ENCODE measurements around the gene ZNF76.

The ZNF76 gene

DNA sequence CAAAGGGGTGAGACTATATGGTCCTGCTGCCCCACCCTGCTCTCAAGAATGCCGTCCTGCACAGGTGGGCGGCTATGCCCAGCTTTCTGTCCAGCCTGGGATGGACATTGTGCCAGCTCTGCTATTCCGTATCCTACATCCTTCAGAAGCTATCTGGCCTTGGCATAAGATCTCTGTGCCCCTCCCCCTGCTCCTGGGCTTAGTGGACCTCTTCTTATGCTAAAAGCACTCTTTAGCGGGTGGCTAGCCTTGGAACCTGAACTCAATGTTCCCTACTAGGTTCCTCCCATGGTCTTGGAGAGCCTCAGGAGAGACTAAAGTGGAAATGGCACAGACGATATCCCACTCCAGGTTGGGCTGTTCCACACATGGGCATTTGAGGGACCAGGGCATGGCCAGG is 23.3 kb upstream of the ZNF76 start:
- H3K4me1 ChIP-seq (ENCODE audit: control insufficient read depth in 1 of 2, insufficient read depth in 2 of 2, low read length in 2 of 2): peaks cover 13 to 26% of the 10 kb centered on the region in 2 experiments
- H2AK5ac ChIP-seq (ENCODE audit: low read length): no peak overlapping the region
- H3K18ac ChIP-seq (ENCODE audit: low read length): no peak overlapping the region
- H3K4ac ChIP-seq (ENCODE audit: low read depth, low read length): no peak overlapping the region
- H2BK12ac ChIP-seq (ENCODE audit: low read length): no peak overlapping the region
- H4K91ac ChIP-seq (ENCODE audit: low read depth, low read length): no peak overlapping the region
- H3K36me3 ChIP-seq (ENCODE audit: control insufficient read depth in 1 of 2, insufficient read depth in 2 of 2, low read length in 2 of 2): peaks cover 9 to 11% of the 10 kb centered on the region in 2 experiments
- no peak for DNase-seq
- H3K27ac ChIP-seq (ENCODE audit: low read depth, low read length): no peak overlapping the region
- H2BK5ac ChIP-seq (ENCODE audit: low read depth, low read length, poor library complexity): no peak overlapping the region
- H3K23ac ChIP-seq (ENCODE audit: low read length): no peak overlapping the region
- no peak overlapping the region for H4K12ac ChIP-seq (ENCODE audit: low read depth, low read length)
- whole genome bisulfite sequencing (ENCODE audit: extremely low coverage, insufficient coverage, insufficient read length): no CpG with 5 or more reads among the region's 5 CpGs
- no peak overlapping the region for H3K4me3 ChIP-seq (ENCODE audit: low read depth, low read length)
- H4K8ac ChIP-seq (ENCODE audit: low read depth, low read length): no peak overlapping the region
- H3K79me2 ChIP-seq (ENCODE audit: control insufficient read depth, insufficient read depth, low read length, poor library complexity): no peaks in the 10 kb centered on the region
- no peak overlapping the region for H3K9ac ChIP-seq (ENCODE audit: low read length)
- no peaks in the 10 kb centered on the region for H3K79me1 ChIP-seq (ENCODE audit: low read length)
- H3K4me2 ChIP-seq (ENCODE audit: low read length): no peak overlapping the region
- H2AFZ ChIP-seq (ENCODE audit: insufficient read depth, low read length, poor library complexity): no peak overlapping the region
- peaks cover 9% of the 10 kb centered on the region for H3K9me3 ChIP-seq (ENCODE audit: insufficient read depth, low read depth, low read length)
- H3K27me3 ChIP-seq (ENCODE audit: insufficient read depth, low read length): no peaks in the 10 kb centered on the region
- H3K14ac ChIP-seq (ENCODE audit: low read length): no peak overlapping the region
- no peak overlapping the region for H2BK120ac ChIP-seq (ENCODE audit: insufficient read depth, low read length, poor library complexity)

DNA sequence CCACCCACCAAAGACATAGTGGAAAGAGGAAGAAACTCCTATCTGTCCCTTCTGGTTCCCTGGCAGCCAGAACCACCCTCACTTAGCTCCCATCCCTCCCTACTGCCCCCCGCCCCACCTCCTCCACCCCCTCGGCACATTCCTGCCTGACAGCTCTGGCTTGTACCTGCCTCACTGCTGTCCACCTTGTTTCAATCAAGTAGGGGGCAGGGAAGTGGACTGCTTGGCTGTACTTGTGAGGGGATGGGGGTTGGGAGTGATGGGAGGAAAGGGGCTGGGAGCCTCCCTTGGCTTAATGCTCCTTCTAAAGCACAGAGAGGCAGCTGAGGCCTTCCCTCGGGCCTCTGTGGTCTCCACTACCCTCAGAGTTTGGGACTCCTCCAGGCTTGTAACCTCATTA is 22.1 kb upstream of the ZNF76 start:
- Histone ChIP-seq H3K79me1 (ENCODE audit: low read length) (peaks cover 3% of the 10 kb centered on the region), H3K4me2 (ENCODE audit: low read length) (peak overlapping the region; percentile 50), H4K12ac (ENCODE audit: low read depth, low read length) (no peak overlapping the region), H3K79me2 (ENCODE audit: control insufficient read depth, insufficient read depth, low read length, poor library complexity) (no peaks in the 10 kb centered on the region), H3K27ac (ENCODE audit: low read depth, low read length) (peak overlapping the region; percentile 0), H2BK12ac (ENCODE audit: low read length) (no peak overlapping the region), H4K8ac (ENCODE audit: low read depth, low read length) (no peak overlapping the region), H4K91ac (ENCODE audit: low read depth, low read length) (peak overlapping the region; percentile 20), H3K9me3 (ENCODE audit: insufficient read depth, low read depth, low read length) (peaks cover 9% of the 10 kb centered on the region), H2BK5ac (ENCODE audit: low read depth, low read length, poor library complexity) (no peak overlapping the region), H3K36me3 (ENCODE audit: control insufficient read depth in 1 of 2, insufficient read depth in 2 of 2, low read length in 2 of 2) (peaks cover 9 to 11% of the 10 kb centered on the region in 2 experiments), H3K18ac (ENCODE audit: low read length) (no peak overlapping the region), H2AFZ (ENCODE audit: insufficient read depth, low read length, poor library complexity) (no peak overlapping the region), H2BK120ac (ENCODE audit: insufficient read depth, low read length, poor library complexity) (no peak overlapping the region), H3K27me3 (ENCODE audit: insufficient read depth, low read length) (no peaks in the 10 kb centered on the region), H3K23ac (ENCODE audit: low read length) (no peak overlapping the region), H3K9ac (ENCODE audit: low read length) (no peak overlapping the region), H3K4me1 (ENCODE audit: control insufficient read depth in 1 of 2, insufficient read depth in 2 of 2, low read length in 2 of 2) (peaks cover 24 to 35% of the 10 kb centered on the region in 2 experiments), H2AK5ac (ENCODE audit: low read length) (no peak overlapping the region), H3K4ac (ENCODE audit: low read depth, low read length) (no peak overlapping the region), H3K14ac (ENCODE audit: low read length) (no peak overlapping the region), H3K4me3 (ENCODE audit: low read depth, low read length) (no peak overlapping the region)
- no CpG with 5 or more reads among the region's 3 CpGs for WGBS (ENCODE audit: extremely low coverage, insufficient coverage, insufficient read length)
- DNase-seq: no peak

DNA sequence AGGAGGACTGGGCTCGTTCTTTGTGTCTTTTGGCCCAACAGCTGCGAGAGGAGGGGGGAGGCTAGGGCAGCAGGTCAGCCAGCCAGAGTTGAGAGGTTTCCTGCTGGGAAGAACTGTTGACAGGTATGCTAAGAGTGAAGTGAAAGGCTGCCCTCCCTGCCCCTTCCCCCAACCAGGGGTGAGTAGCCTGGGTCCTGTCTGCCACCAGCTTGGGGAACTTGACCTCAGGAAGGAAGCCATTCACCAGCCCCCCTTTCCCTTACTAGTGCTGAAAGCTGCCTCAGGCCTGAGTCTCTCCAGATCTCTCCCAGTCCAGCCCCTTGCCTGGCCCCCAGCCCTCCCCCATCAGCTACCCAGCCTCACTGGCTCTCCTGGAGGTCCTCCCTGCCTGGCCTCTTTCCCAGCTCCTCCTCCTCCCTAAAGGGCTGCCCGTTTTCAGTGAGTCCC is 20.7 kb upstream of the ZNF76 start:
- H3K4ac ChIP-seq (ENCODE audit: low read depth, low read length): no peak overlapping the region
- H4K12ac ChIP-seq (ENCODE audit: low read depth, low read length): no peak overlapping the region
- no peak overlapping the region for H3K27ac ChIP-seq (ENCODE audit: low read depth, low read length)
- H2BK120ac ChIP-seq (ENCODE audit: insufficient read depth, low read length, poor library complexity): no peak overlapping the region
- DNase-seq: no peak
- H3K4me1 ChIP-seq (ENCODE audit: control insufficient read depth in 1 of 2, insufficient read depth in 2 of 2, low read length in 2 of 2): peaks cover 24 to 39% of the 10 kb centered on the region in 2 experiments
- no peak overlapping the region for H3K9ac ChIP-seq (ENCODE audit: low read length)
- H3K27me3 ChIP-seq (ENCODE audit: insufficient read depth, low read length): no peaks in the 10 kb centered on the region
- no peak overlapping the region for H4K8ac ChIP-seq (ENCODE audit: low read depth, low read length)
- H3K18ac ChIP-seq (ENCODE audit: low read length): no peak overlapping the region
- H2BK5ac ChIP-seq (ENCODE audit: low read depth, low read length, poor library complexity): no peak overlapping the region
- WGBS (ENCODE audit: extremely low coverage, insufficient coverage, insufficient read length): no CpG with 5 or more reads among the region's 3 CpGs
- no peak overlapping the region for H3K23ac ChIP-seq (ENCODE audit: low read length)
- peaks cover 3% of the 10 kb centered on the region for H3K79me1 ChIP-seq (ENCODE audit: low read length)
- no peak overlapping the region for H4K91ac ChIP-seq (ENCODE audit: low read depth, low read length)
- no peak overlapping the region for H2AFZ ChIP-seq (ENCODE audit: insufficient read depth, low read length, poor library complexity)
- H3K9me3 ChIP-seq (ENCODE audit: insufficient read depth, low read depth, low read length): peaks cover 12% of the 10 kb centered on the region
- peak overlapping the region; percentile 50 for H2BK12ac ChIP-seq (ENCODE audit: low read length)
- H3K36me3 ChIP-seq (ENCODE audit: control insufficient read depth in 1 of 2, insufficient read depth in 2 of 2, low read length in 2 of 2): peaks cover 12 to 15% of the 10 kb centered on the region in 2 experiments
- H3K79me2 ChIP-seq (ENCODE audit: control insufficient read depth, insufficient read depth, low read length, poor library complexity): no peaks in the 10 kb centered on the region
- no peak overlapping the region for H2AK5ac ChIP-seq (ENCODE audit: low read length)
- no peak overlapping the region for H3K4me3 ChIP-seq (ENCODE audit: low read depth, low read length)
- H3K14ac ChIP-seq (ENCODE audit: low read length): no peak overlapping the region
- peak overlapping the region; percentile 22 for H3K4me2 ChIP-seq (ENCODE audit: low read length)

DNA sequence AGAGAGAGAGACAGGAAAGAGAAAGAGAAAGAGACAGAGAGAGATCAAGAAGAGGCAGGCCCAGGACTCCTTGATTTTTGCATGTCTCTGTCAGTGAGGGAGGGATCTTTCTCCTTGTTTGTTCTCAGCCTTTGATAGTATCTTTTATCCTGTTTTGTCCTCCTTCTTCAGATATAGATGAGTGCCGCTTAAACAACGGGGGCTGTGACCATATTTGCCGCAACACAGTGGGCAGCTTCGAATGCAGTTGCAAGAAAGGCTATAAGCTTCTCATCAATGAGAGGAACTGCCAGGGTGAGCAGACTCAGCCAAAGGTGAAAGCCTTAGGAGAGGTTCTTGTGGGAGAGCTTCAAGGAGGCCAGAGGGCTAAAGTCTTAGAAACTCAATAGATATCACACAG is 20.0 kb upstream of the ZNF76 start:
- no peaks in the 10 kb centered on the region for H3K27me3 ChIP-seq (ENCODE audit: insufficient read depth, low read length)
- peaks cover 16 to 20% of the 10 kb centered on the region in 2 experiments for H3K36me3 ChIP-seq (ENCODE audit: control insufficient read depth in 1 of 2, insufficient read depth in 2 of 2, low read length in 2 of 2)
- no peaks in the 10 kb centered on the region for H3K79me2 ChIP-seq (ENCODE audit: control insufficient read depth, insufficient read depth, low read length, poor library complexity)
- H4K8ac ChIP-seq (ENCODE audit: low read depth, low read length): no peak overlapping the region
- no peak overlapping the region for H3K18ac ChIP-seq (ENCODE audit: low read length)
- peaks cover 3% of the 10 kb centered on the region for H3K79me1 ChIP-seq (ENCODE audit: low read length)
- H3K14ac ChIP-seq (ENCODE audit: low read length): no peak overlapping the region
- H3K4me1 ChIP-seq (ENCODE audit: control insufficient read depth in 1 of 2, insufficient read depth in 2 of 2, low read length in 2 of 2): peaks cover 24 to 39% of the 10 kb centered on the region in 2 experiments
- no peak overlapping the region for H3K27ac ChIP-seq (ENCODE audit: low read depth, low read length)
- H2AFZ ChIP-seq (ENCODE audit: insufficient read depth, low read length, poor library complexity): no peak overlapping the region
- no peak overlapping the region for H3K4ac ChIP-seq (ENCODE audit: low read depth, low read length)
- H4K12ac ChIP-seq (ENCODE audit: low read depth, low read length): no peak overlapping the region
- H3K4me2 ChIP-seq (ENCODE audit: low read length): no peak overlapping the region
- H2BK120ac ChIP-seq (ENCODE audit: insufficient read depth, low read length, poor library complexity): no peak overlapping the region
- no peak overlapping the region for H2AK5ac ChIP-seq (ENCODE audit: low read length)
- no peak overlapping the region for H2BK12ac ChIP-seq (ENCODE audit: low read length)
- no peak overlapping the region for H3K9ac ChIP-seq (ENCODE audit: low read length)
- no peak overlapping the region for H3K23ac ChIP-seq (ENCODE audit: low read length)
- WGBS (ENCODE audit: extremely low coverage, insufficient coverage, insufficient read length): no CpG with 5 or more reads among the region's 4 CpGs
- no peak overlapping the region for H3K4me3 ChIP-seq (ENCODE audit: low read depth, low read length)
- DNase-seq: no peak
- H3K9me3 ChIP-seq (ENCODE audit: insufficient read depth, low read depth, low read length): peaks cover 14% of the 10 kb centered on the region
- H4K91ac ChIP-seq (ENCODE audit: low read depth, low read length): no peak overlapping the region
- H2BK5ac ChIP-seq (ENCODE audit: low read depth, low read length, poor library complexity): no peak overlapping the region
